ENCODE measurements around the gene CEP295NL. TPM values are rescaled to one million over a fixed set of nuclear protein-coding genes. Genes with fewer than 3 reads are reported as not detected.
"Not testable (repeated sequence)": the region's sequence is repeated elsewhere in the genome, so short reads cannot be mapped to it uniquely, and the experiment has no call there.

CEP295NL gene
- total RNA-seq, 4 donors from 2014 or later = 1.6 to 9.0 (median 3.8) TPM

DNA sequence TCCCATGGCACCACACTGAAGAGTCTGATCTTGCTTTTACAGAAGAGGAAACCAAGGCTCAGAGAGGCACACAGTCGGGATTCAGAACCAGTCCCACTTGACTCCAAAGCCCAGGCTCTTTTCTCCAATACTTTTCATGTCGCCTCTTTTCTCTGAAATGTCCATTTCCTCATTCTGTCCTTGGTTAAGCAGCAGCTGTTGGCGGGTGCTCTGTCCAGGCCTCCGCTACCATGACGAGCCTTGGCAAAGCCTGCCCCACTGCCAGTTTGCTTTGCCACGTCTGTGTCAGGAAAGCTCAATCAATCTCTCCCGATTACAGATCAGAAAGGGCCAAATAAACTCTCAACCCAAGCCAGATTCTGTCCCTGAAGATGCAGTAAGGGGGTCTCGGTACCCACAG, 9.1 kb upstream of the CEP295NL start:
- peak overlapping the region in 1 of 4 donors; percentile 38 for H3K27ac ChIP-seq
- WGBS, 2 donors (ENCODE audit: low coverage in 1 of 2) = 88 to 90% methylated on average over 2 to 7 of the region's 8 CpGs
- TF ChIP-seq POLR2A (IDR thresholded peaks at IDR 0.05) (no peak), EP300 (IDR thresholded peaks at IDR 0.05) (no peak), POLR2AphosphoS5 (IDR thresholded peaks at IDR 0.05) (no peak)
- TF ChIP-seq, protein P1, sequence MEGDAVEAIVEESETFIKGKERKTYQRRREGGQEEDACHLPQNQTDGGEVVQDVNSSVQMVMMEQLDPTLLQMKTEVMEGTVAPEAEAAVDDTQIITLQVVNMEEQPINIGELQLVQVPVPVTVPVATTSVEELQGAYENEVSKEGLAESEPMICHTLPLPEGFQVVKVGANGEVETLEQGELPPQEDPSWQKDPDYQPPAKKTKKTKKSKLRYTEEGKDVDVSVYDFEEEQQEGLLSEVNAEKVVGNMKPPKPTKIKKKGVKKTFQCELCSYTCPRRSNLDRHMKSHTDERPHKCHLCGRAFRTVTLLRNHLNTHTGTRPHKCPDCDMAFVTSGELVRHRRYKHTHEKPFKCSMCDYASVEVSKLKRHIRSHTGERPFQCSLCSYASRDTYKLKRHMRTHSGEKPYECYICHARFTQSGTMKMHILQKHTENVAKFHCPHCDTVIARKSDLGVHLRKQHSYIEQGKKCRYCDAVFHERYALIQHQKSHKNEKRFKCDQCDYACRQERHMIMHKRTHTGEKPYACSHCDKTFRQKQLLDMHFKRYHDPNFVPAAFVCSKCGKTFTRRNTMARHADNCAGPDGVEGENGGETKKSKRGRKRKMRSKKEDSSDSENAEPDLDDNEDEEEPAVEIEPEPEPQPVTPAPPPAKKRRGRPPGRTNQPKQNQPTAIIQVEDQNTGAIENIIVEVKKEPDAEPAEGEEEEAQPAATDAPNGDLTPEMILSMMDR (IDR thresholded peaks at IDR 0.05) = no peak

DNA sequence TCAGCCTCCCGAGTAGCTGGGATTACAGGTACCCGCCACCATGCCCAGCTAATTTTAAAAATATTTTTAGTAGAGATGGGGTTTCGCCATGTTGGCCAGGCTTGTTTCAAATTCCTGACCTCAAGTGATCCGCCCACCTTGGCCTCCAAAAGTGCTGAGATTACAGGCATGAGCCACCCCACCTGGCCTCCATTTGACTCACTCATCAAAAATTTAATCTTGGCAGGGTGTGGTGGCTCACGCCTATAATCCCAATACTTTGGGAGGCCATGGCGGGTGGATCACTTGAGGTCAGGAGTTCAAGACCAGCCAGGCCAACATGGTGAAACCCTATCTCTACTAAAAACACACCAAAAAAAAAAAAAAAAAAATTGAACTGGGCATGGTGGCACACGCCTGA, 8.5 kb upstream of the CEP295NL start:
- Histone ChIP-seq H3K4me1 (peaks cover 0 to 99% (median 35%) of the 10 kb centered on the region in 3 donors), H3K27ac (peak overlapping the region in 3 of 4 donors; percentile 38 to 45 (median 43))
- H3K4me3 ChIP-seq = not testable (repeated sequence)

More for the DNA sequence above, 9.1 kb upstream of the CEP295NL start:
- Histone ChIP-seq H3K27me3 (no peaks in the 10 kb centered on the region), H3K4me3 (no peak overlapping the region), H3K36me3 (no peaks in the 10 kb centered on the region), H3K4me1 (peaks cover 0 to 99% (median 39%) of the 10 kb centered on the region in 3 donors), H3K9me3 (no peaks in the 10 kb centered on the region)
- ATAC-seq = no peak

GRCh38 chr17:78910497-78911284, 7.7 kb upstream of the CEP295NL start:
- Histone ChIP-seq H3K27ac (peak overlapping the region in 3 of 4 donors; percentile 38 to 45 (median 43)), H3K4me3 (no peak overlapping the region), H3K27me3 (no peaks in the 10 kb centered on the region), H3K36me3 (no peaks in the 10 kb centered on the region), H3K9me3 (no peaks in the 10 kb centered on the region), H3K4me1 (peaks cover 0 to 98% (median 27%) of the 10 kb centered on the region in 3 donors)
- ATAC-seq = peak; percentile 64
- TF ChIP-seq POLR2A (IDR thresholded peaks at IDR 0.05) = no peak
- WGBS, 2 donors (ENCODE audit: low coverage in 1 of 2) = 66 to 92% methylated on average over 4 to 9 of the region's 11 CpGs

More for the DNA sequence above, 8.5 kb upstream of the CEP295NL start:
- not testable (repeated sequence) for ATAC-seq, H3K9me3 ChIP-seq, H3K36me3 ChIP-seq, H3K27me3 ChIP-seq
- WGBS, 2 donors (ENCODE audit: low coverage in 1 of 2) = 90 to 93% methylated on average over 2 to 3 of the region's 7 CpGs

GRCh38 chr17:78908426-78908825, 5.4 kb upstream of the CEP295NL start:
- H3K27ac ChIP-seq = peak overlapping the region in 1 of 4 donors; percentile 15
- H3K9me3 ChIP-seq = no peaks in the 10 kb centered on the region
- peaks cover 0 to 98% (median 24%) of the 10 kb centered on the region in 3 donors for H3K4me1 ChIP-seq
- peaks cover 0 to 9% of the 10 kb centered on the region in 2 donors for H3K36me3 ChIP-seq
- TF ChIP-seq EP300 (IDR thresholded peaks at IDR 0.05) (no peak), POLR2AphosphoS5 (IDR thresholded peaks at IDR 0.05) (no peak), POLR2A (IDR thresholded peaks at IDR 0.05) (no peak)
- TF ChIP-seq, protein P1 (IDR thresholded peaks at IDR 0.05) = no peak
- no peak for ATAC-seq
- WGBS, 2 donors (ENCODE audit: low coverage in 1 of 2) = 48 to 86% methylated on average over 2 to 4 of the region's 4 CpGs
- H3K4me3 ChIP-seq = no peak overlapping the region
- no peaks in the 10 kb centered on the region for H3K27me3 ChIP-seq

GRCh38 chr17:78905541-78905940, 2.5 kb upstream of the CEP295NL start:
- H3K36me3 ChIP-seq = peaks cover 0 to 29% of the 10 kb centered on the region in 2 donors
- no peaks in the 10 kb centered on the region for H3K9me3 ChIP-seq
- H3K27ac ChIP-seq = peak overlapping the region in 1 of 4 donors; percentile 19
- no peak overlapping the region for H3K4me3 ChIP-seq
- 48 to 72% methylated on average over 2 to 6 of the region's 7 CpGs for WGBS, 2 donors (ENCODE audit: low coverage in 1 of 2)
- H3K4me1 ChIP-seq = peaks cover 0 to 97% (median 24%) of the 10 kb centered on the region in 3 donors
- TF ChIP-seq, protein P1 (IDR thresholded peaks at IDR 0.05) = no peak
- TF ChIP-seq EP300 (IDR thresholded peaks at IDR 0.05) (no peak), POLR2AphosphoS5 (IDR thresholded peaks at IDR 0.05) (no peak), POLR2A (IDR thresholded peaks at IDR 0.05) (no peak)
- no peaks in the 10 kb centered on the region for H3K27me3 ChIP-seq
- no peak for ATAC-seq

GRCh38 chr17:78905116-78905515, 2.1 kb upstream of the CEP295NL start:
- Histone ChIP-seq H3K27ac (peak overlapping the region in 1 of 4 donors; percentile 19), H3K27me3 (no peaks in the 10 kb centered on the region), H3K4me1 (peaks cover 0 to 97% (median 23%) of the 10 kb centered on the region in 3 donors), H3K36me3 (peaks cover 0 to 31% of the 10 kb centered on the region in 2 donors), H3K4me3 (no peak overlapping the region), H3K9me3 (no peaks in the 10 kb centered on the region)
- TF ChIP-seq, protein P1 (IDR thresholded peaks at IDR 0.05) = no peak
- TF ChIP-seq POLR2AphosphoS5 (IDR thresholded peaks at IDR 0.05) = no peak
- no peak for TF ChIP-seq POLR2A (IDR thresholded peaks at IDR 0.05)
- no peak for TF ChIP-seq EP300 (IDR thresholded peaks at IDR 0.05)
- 59 to 76% methylated on average over 2 to 6 of the region's 6 CpGs for WGBS, 2 donors (ENCODE audit: low coverage in 1 of 2)
- ATAC-seq = no peak

Data from gastroesophageal sphincter (tissue), 4 donors.